GM18505 (cell line): ENCODE data around the gene CARD11.
"Not testable (repeated sequence)": the region's sequence is repeated elsewhere in the genome, so short reads cannot be mapped to it uniquely, and the experiment has no call there.

Experiments used
- ATAC-seq: cut with Tn5 transposase; IDR thresholded peaks from one replicate; pipeline ENCODE4 v1.9.1; 2021; ENCODE audit not compliant: unreplicated experiment
- POLR2A ChIP-seq: IDR thresholded peaks from 4 replicates; pipeline ENCODE4 v1.6.1; 2011; ENCODE audit warnings: borderline replicate concordance; ENCODE audit not compliant: insufficient read depth, insufficient read length; ENCODE audit errors: extremely low read depth

The CARD11 gene

DNA sequence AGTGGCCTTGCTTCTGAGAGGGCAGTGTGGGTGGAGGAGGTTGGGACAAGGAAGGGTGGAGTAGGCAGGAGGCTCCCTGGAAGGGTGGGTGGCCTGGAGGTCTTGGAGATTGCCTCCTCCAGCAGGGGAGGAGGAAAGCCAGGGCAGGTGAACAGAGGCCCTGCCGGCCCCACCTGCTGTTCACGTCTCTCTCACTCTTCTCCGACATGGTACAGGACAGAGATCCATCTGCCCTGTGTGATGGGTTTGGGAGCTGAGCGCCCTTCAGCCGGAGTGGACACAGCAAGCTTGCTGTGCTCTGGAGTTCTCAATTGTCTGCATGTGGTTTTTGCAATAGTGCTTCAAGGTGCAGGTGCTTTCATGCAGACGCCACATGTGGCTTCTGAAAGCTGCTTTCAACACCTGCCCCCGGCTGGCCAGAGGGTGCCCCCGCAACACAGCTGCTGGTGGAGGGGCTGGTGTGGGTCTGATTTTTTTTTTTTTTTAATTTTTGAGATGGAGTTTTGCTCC, 116.7 kb downstream of the CARD11 start:
- no peak for TF ChIP-seq POLR2A
- no peak for ATAC-seq

DNA sequence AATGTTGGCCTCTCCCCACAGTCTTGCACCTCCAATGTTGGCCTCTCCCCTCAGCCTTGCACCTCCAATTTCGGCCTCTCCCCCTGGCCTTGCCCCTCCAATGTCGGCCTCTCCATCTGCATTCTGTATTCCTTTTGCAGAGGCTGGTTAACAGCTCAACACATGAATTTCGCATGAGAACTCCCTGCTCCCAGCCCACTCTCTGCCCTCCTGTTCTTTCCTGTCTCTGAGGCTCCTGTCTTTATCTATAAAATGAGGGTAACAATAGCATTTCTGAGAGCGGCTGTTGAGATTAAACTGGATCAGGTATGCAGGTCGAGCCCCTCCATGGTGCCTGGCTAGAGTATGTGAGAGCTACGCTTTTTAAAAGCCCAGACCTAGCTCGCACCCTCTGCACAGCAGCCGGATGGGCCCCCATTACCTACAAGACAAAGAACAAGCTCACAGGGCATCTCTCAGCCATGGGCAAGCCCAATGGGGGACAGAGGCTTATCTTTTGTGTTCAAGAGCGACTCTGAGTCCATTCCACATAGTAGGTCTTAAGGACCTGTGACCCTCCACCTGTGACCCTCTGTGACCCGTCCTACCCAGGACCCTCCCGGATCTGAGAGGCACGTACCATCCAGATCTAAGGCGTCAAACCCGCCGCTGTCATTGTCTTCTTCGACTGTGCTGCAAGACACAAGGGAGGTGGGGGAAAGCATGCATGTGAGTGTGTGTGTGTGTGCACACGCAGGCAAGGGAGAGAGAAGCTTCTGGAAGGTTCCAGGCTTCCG, 117.4 kb downstream of the CARD11 start:
- no peak for ATAC-seq
- TF ChIP-seq POLR2A, result no peak

DNA sequence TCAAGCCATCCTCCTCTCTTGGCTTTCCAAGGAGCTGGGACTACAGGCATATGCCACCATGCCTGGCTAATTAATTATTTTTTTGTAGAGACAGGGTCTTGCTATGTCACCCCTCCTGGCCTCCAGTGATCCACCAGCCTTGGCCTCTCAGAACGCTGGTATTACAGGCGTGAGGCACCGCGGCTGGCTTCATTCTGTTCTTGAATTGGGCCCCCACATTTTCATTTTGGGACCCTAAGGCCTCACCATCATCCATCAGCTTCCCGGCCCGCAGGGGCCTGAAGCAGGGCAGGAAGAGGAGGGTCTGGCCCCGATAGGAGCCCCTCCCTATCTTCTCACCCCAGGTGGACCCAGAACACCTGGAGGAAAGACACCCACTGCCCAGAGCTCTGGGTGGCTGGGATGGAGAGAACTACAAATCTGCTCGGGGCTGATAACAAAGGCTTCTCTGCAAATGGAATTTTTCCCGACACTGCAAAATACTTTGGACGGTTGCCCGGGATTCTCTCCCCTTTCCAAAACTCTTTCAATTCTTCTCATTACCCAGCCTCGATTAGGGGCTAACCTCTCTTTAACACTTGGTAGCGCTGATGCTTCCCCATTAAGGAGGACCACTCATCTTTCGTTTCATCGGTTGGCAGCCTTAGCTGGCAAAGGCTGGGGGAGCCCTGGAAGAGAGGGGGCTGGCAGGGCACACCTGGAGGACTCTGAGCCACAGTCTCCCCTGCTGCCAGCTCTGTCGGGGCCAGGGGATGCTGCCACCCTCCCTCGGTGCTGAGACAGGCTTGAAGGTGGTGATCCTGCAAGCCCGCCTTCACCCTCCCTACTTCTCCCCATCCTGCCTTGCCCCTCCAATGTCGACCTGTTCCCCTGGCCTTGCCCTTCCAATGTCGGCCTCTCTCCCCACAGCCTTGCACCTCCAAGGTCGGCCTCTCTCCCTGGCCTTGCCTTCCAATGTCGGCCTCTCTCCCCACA, 118.5 kb downstream of the CARD11 start:
- no peak for TF ChIP-seq POLR2A
- ATAC-seq, result no peak

- no peak for ATAC-seq
- TF ChIP-seq POLR2A, result no peak
Observed at GRCh38 chr7:2923886-2924574, 119.6 kb downstream of the CARD11 start.

DNA sequence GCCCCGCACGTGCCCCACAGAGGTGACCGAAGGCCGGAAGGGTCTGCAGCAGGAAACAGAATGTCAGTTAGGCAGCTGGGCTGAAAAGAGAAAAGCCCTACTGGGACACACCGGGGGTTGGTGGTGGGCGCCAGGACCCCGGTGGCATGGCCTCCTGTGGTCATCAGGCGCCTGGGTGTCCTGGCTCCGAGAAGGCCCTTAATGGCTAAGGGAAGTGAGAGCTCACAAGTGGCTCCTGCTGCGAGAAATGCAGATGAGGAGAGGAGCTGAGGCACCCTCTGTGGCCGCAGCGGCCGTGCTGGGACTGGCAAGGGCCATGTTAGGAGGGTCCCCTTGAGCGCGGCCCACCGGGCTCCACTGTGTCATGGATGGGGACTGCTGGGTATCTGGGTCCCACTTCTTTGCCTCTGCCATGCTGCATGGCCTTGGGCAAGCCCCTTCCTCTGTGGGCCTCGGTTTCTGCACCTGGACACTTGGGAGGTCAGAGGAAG, 120.3 kb downstream of the CARD11 start:
- ATAC-seq, result no peak

DNA sequence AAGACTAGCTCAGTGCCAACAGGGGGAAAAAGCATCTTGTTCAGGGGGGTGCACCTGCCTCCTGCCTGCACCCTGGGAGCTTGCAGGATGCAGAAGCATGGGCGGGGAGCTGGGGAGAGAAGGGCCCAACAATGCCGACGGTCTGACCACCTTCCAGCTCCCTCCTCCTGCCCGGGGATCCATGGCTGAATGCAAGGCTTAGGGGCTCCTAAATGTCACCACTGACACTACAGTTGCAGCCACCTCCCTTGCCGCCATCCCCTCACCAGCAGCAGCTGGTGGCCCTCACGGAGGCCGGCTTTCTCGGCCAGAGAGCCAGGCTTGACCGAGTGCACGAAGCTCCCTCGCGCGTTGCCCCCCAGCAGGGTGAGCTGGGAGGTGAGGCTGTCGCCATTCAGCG, 120.8 kb downstream of the CARD11 start:
- no peak for ATAC-seq
- no peak for TF ChIP-seq POLR2A

More for the DNA sequence above, 120.3 kb downstream of the CARD11 start:
- TF ChIP-seq POLR2A, result no peak

DNA sequence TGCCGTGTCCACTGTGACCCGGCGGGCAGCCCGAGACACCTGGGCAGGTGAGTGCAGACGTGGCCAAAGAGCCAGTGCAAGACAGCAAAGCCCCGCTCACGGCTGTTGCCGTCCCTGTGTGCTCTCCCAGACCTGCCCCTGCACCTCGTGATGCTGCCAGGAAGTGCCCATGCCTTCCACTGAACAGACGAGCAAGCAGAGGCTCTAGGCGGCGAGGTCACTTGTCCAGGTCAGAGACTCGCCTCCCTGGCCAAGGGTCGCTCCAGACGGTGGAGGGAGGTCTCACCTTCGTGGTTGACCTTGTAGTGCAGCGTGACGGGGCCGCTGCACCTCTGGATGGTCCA, 121.3 kb downstream of the CARD11 start:
- no peak for ATAC-seq
- no peak for TF ChIP-seq POLR2A

GRCh38 chr7:2921653-2922347, 121.9 kb downstream of the CARD11 start:
- TF ChIP-seq POLR2A, result no peak
- no peak for ATAC-seq

- no peak for ATAC-seq
Observed at GRCh38 chr7:2920956-2921652, 122.6 kb downstream of the CARD11 start.

DNA sequence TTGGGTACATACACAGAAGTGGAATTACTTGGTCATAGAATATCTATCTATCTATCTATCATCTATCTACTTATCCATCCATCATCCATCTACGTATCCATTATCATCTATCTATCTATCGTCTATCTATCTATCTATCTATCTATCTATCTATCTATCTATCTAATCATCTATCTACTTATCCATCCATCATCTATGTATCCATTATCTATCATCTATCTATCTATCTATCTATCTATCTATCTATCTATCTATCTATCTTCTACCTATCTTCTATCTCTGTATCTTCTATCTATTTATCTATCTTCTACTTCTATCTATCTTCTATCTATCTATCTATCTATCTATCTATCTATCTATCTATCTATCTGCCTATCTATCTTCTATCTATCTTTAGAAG, 123.2 kb downstream of the CARD11 start:
- not testable (repeated sequence) for ATAC-seq

More at GRCh38 chr7:2920956-2921652, 122.6 kb downstream of the CARD11 start:
- TF ChIP-seq POLR2A, result no peak

DNA sequence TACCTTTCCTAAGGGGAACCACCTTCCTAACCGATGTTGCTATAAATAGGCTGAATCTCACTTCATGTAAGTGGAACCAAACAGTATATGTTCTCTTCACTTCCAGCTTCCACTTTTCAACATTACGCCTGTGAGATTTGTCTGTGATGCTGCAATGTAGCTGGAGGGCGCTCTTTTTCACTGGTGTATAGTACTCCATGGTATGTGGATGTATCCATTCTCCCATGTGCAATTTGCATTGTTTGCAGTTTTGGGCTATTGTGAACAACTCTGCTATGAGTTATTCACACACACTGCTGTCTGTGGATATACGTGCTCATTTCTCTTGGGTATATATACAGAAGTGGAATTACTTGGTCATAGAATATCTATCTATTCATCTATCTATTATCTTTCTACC, 123.6 kb downstream of the CARD11 start:
- no peak for ATAC-seq
- TF ChIP-seq POLR2A, result no peak

- ATAC-seq, result no peak
- TF ChIP-seq POLR2A, result no peak
Observed at GRCh38 chr7:2919256-2919655, 124.4 kb downstream of the CARD11 start.
